GM18505 (cell line): Measurements from ENCODE around the gene TGFB2.
A peak's percentile ranks its signal among the peaks of the same experiment; 100 is the strongest.

Experiments used
- ATAC-seq: cut with Tn5 transposase; IDR thresholded peaks from one replicate; pipeline ENCODE4 v1.9.1; 2021; ENCODE audit not compliant: unreplicated experiment
- POLR2A ChIP-seq: IDR thresholded peaks from 4 replicates; pipeline ENCODE4 v1.6.1; 2011; ENCODE audit warnings: borderline replicate concordance; ENCODE audit not compliant: insufficient read depth, insufficient read length; ENCODE audit errors: extremely low read depth

TGFB2 gene

DNA sequence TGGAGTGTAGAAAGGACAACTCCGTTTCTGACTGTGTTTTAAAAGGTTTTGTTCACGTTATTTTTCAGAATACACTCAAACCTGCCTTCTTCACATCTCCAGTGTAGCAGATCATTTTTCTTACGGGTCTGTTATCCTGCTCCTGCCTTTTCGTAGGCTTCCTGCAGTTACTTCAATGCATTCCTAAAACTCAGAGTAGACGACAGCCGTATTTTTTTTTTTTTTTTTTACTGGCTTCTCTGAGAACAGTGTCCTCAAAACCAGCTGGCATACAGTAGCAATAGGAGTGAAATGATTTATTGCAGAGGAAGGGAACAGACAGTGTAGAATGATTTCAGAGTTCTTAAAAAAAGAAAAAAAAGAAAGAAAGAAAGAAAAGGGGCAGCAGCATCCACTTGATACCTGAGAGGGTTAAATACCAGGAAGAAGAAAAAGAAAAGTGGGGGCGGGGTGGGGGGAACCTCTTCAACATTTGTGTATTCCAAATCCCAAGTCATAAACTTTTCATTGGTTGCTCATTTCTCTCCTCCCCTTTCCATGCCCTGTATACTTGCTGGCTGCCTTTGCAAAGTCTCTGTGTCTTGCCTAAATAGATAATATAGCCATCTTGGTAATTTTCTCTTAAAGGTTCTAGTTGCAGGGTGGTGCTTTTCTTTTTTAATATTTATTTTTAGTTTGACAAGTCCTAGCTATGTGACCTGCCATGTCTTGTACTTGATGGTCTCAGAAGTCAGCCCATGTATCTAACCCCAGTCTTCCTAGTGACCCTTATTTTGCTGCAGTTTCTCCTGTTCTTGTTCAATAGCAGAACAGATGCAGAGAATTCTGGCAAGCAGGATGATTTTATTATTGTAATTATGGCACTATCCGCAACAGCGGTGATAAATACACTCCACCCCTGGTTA, 2.8 kb downstream of the TGFB2 start:
- ATAC-seq = no peak
- TF ChIP-seq POLR2A = no peak

DNA sequence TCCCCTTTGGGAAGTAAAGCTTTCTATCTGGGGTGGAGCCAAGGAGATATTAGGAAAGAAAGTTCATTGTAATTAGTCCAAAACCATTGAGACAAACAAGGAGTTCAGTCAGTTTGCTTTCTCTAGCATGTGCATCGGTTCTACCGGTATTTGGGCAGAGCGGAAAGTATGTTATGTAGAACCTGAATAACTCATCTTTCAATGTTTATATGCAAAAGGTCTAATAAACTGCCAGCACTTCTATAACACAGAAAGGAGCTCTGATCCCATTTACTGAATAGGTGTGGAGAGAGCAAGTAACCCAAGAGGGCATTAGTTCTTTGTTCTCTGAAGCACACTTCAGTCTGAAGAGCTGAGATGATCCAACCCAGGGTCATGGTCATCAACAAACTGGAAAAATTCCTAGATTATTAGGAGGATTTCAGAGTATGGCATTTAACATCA, 3.5 kb downstream of the TGFB2 start:
- no peak for ATAC-seq
- no peak for TF ChIP-seq POLR2A

DNA sequence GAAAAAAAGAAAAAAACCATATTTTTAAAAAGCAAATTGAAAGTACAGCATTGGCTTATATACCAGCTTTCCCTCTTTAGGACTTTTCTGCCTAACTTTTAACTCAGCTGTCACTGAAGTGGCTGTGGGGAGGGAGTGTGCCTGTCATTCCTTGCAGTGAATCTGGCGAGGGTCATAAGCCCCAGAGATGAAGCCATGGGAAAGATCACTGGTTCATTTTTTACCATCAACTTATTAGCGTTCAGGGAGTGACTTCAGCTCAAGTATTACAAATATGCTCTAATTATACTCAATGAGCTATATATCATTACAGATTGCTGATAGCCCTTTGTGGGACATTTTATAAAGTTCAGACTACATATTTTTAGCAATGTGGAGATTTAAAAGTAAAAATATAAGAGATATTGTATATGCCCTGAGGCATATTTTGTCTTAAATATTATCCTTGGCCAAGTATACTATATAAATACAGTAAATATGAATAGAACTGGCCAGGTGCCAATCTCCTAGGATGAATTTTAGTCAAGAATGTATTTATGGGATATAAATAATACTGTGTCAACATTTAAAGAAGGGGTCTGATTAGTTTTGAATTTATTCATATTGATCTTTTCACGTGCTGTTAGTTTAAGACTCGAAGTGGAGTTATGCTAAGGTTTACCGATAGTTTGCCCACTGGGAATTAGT, 4.4 kb downstream of the TGFB2 start:
- ATAC-seq = no peak
- no peak for TF ChIP-seq POLR2A

DNA sequence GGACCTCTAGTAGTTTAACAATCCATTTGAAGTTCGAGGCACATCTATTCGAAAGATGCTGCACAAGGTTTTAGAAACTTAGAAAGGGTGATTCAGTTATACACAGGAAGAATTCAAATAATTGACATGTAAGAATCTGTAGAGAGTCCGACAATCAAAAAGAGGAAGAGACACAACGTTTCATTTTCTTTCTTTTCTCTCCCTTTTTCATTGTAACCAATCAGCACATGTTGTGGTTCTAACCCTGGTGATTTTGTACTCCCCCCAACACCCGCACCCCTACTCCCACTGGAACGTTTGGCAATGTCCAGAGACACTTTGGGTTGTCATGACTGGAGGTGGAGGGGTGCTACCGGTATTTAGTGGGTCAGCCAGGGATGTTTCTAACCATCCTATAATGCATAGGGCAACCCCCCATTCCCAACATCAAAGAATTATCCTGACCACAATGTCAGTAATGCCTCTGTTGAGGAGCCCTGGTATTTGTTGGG, 4.9 kb downstream of the TGFB2 start:
- TF ChIP-seq POLR2A = no peak
- ATAC-seq = no peak

DNA sequence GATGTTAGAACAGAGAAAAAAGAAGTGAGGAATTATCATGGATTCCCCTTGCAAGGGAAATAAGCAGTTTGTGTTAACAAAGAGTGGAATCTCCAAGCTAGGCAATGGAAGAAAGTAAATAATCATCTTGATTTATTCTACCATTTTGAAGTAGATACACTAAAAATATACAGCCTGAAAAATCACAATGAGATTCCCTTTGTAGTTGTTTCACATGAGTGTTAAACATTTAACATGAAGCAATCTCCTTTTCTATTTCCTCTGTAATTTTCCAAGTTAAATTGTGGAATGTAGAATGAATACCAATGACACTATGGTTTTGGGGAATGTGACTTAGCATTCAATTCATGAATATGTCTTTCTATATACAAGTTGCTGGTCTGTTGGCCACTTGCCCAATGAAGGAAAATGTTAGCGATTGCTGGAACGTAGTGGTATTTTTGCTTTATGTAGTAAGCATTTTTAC, 5.7 kb downstream of the TGFB2 start:
- ATAC-seq = no peak

DNA sequence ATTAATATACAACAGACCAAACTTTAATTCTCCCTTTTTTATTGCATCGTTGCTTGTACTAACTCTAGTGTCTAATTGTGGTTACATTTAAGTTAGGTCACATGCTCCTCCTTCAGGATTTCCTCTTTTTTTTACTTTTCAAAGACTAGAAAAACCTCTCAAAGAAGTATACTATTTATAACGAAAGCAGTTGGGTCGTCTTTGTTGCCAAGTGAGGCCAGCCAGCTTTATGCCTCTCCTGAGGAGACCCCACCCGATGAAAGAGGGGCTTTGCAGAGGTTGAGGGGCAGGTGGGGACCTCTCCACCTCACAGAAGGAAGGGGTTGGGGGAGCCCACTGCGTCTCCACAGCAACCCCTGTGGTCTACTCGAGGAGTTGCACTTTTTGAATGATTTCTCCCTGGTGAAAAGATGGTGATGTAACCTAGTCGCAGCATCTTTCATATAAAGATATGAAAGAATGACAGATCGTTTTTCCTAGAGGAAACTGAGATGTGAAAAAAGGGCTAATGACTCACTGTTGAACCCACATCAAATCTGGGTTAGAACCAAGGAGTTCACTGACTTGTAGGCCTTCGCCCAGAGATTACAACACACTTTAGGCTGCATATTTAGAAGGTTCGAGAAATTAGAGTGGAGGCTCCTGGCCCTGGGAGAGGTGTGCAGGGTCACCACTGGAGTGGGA, 6.4 kb downstream of the TGFB2 start:
- ATAC-seq = peak; percentile 73
- TF ChIP-seq POLR2A = no peak

More for the DNA sequence above, 5.7 kb downstream of the TGFB2 start:
- no peak for TF ChIP-seq POLR2A

DNA sequence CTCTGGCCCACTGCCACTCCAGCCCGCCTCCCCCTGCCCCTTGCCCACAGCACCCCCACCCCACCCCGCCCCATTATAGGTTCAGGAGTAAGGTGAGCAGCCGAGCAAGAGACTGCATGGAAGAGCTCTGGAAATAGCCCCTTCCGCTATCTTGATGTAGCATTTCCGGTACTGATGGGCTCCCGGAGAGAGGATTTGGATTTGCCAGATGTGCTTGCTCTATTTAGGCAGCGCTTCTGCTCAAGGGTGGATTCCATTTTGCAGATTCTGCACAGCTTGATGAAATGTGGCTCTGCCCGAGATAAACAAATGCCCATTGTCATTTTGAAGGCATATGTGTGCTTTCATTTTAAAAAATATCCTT, 6.9 kb downstream of the TGFB2 start:
- no peak for TF ChIP-seq POLR2A

DNA sequence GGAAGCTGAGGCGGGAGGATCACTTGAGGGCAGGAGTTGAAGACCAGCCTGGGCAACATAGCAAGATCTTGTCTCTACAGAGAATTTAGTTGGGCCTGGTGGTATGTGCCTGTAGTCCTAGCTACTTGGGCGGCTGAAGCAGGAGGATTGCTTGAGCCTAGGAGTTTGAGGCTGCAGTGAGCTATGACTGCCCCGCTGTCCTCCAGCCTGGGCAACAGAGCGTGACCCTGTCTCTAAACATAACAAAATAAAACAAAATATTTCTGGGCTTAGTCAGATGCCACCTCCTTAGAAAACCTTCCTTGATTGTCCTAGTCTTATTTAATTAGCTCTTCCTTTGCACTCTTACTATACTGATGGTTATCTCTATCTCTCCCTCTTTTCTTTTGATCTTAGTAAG, 8.5 kb downstream of the TGFB2 start:
- TF ChIP-seq POLR2A = no peak
- ATAC-seq = no peak

More for the DNA sequence above, 6.9 kb downstream of the TGFB2 start:
- no peak for ATAC-seq

DNA sequence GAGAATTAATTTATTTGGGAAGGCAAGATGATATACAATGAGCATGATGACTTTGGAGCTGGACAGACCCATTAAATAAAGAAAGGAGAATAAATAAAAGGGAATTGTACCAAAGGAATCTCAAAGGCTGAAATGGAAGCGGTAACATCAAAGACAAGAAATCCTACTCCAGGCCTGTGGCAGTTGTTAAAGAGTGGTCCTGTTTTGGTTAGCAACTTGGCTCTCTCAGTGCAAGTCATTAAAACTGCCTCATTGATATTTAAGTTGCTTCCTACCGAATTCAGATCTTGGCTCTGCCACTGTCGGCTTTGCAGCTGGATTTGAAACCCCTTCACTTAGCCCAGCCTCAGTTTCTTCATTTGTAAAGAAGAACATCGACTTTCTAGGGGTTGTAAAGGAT, 10.1 kb downstream of the TGFB2 start:
- TF ChIP-seq POLR2A = no peak
- ATAC-seq = no peak

DNA sequence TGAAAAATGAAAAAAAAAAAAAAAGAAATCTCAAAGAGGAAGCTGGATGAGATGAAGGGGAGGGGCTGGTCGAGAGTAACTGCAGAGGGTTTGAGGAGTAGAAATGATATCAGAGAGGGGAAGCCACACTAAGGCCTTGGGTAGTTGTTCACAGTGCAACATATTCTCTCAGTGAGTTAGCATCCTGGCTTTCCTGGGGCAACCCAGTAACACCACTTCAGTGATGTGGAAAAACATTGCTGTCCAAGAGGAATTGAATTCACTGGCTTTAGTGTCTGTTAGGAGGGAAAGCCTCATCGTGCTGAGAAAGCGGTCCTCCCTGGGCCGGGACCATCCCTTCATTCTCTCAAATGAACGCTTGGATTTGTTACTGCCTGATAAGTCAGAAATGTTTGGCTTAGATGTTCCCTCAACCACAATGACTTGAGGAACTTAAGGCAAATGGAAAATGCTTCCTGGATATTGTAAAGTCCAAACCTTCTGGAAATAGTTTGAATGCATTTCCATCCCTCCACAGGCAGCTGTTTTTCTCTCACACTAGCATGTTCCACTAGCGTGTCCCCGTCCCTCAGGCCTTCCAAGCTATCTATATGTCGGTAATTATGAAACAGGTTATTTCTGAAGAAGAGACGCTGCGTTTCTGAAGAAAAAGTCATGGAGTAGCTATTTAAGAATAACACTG, 12.2 kb downstream of the TGFB2 start:
- no peak for TF ChIP-seq POLR2A
- ATAC-seq = no peak

DNA sequence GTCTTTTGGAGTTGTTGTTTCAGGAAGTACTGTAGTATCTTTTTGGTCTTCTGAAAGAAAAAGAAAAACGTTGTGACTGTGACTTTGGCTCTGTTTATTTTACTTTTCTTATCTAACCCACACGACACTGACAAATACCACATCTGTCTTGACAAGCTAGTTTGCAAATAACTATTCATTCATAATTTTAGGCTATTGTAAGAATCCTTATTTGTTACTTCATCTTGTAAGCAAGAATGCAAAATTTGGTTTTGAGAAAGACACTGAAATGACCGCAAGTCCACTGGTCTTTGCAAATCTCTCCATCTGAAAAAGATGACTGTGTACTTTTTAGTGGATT, 12.7 kb downstream of the TGFB2 start:
- no peak for ATAC-seq
- no peak for TF ChIP-seq POLR2A

DNA sequence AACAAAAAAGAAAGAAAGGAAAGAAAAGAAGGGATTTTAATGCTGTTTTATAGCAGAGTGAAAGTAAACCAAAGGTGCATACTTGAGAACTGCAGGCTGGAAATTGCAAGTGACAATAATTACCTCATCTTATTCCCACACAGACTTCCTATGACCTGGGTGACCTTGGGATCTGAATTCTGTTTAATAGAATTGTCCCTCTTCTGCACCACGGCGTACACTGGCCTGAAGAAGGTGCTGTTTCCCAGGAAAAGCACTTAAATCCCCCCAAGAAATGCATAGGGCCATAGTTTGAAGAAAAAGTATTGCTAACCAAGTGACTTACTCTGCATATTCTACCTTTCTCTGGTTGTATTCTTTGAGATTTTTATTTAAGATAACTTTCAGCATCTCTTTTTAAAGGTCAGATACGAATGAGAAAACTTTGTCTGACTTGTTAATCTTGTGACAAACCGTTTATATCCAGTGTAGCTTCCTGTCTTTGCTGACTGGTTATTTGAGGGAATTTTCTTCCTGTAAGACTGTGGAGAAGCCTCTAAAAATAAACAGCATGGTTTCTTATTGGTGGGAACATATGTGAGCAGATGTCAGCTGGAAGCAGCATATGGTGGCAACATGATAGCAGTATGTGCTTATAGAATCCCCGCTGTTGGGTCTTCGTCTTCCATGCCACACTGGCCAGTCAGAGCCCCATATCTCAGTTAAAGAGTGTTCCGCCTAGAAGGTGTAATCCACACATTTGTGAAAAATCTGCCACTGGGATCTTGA, 16.3 kb downstream of the TGFB2 start:
- ATAC-seq = no peak
- TF ChIP-seq POLR2A = no peak
